Fibroblast of lung (primary cell): Measurements from ENCODE around the gene AP1AR. TPM values are rescaled to one million over a fixed set of nuclear protein-coding genes. Genes with fewer than 3 reads are reported as not detected.

Experiments
- DNase-seq, 2 donors: peaks; one replicate each; pipeline versions ENCODE4 v3.0.0 to v3.0.0-alpha.2; 2010; ENCODE audit warnings: low read depth in 2 of 2
- H2AFZ ChIP-seq: 2 replicates; pipeline ENCODE4 v1.5.1; 2012; ENCODE audit warnings: low read length, control low read depth, inconsistent platforms
- H3K27ac ChIP-seq: 2 replicates; pipeline ENCODE4 v1.5.1; 2011; ENCODE audit warnings: low read length, control low read depth; ENCODE audit not compliant: insufficient read depth
- H3K27me3 ChIP-seq: 2 replicates; pipeline ENCODE4 v1.5.1; 2011; ENCODE audit warnings: mild to moderate bottlenecking, low read length; ENCODE audit not compliant: control insufficient read depth, insufficient read depth
- H3K36me3 ChIP-seq: 2 replicates; pipeline ENCODE4 v1.5.1; 2011; ENCODE audit warnings: low read length; ENCODE audit not compliant: control insufficient read depth, insufficient read depth
- H3K4me1 ChIP-seq: 2 replicates; pipeline ENCODE4 v1.5.1; 2011; ENCODE audit warnings: low read length; ENCODE audit not compliant: control insufficient read depth, insufficient read depth; ENCODE audit errors: extremely low read depth
- H3K4me2 ChIP-seq: 2 replicates; pipeline ENCODE4 v1.5.1; 2011; ENCODE audit warnings: low read length, control low read depth; ENCODE audit not compliant: insufficient read depth; ENCODE audit errors: extremely low read depth
- H3K4me3 ChIP-seq, 4 experiments: fragments of 200-600 bp in 1 of 4; sonication (generic) in 1 of 4; replicated peaks in 1 of 4; 2 replicates each; pipeline ENCODE4 v1.5.1; 2011 to 2016; ENCODE audit warnings: low read length in 4 of 4, low read depth in 3 of 4, mild to moderate bottlenecking in 3 of 4, control low read depth in 2 of 4, inconsistent platforms in 1 of 4, mixed read lengths in 1 of 4; ENCODE audit not compliant: insufficient read depth in 1 of 4; ENCODE audit errors: control extremely low read depth in 1 of 4
- H3K79me2 ChIP-seq: 2 replicates; pipeline ENCODE4 v1.5.1; 2012; ENCODE audit warnings: mild to moderate bottlenecking, low read length, inconsistent platforms; ENCODE audit not compliant: control insufficient read depth, insufficient read depth
- H3K9ac ChIP-seq: 2 replicates; pipeline ENCODE4 v1.5.1; 2011; ENCODE audit warnings: mild to moderate bottlenecking, low read length, control low read depth; ENCODE audit not compliant: insufficient read depth
- H3K9me3 ChIP-seq: 2 replicates; pipeline ENCODE4 v1.5.1; 2012; ENCODE audit warnings: low read depth, low read length; ENCODE audit not compliant: control insufficient read depth, insufficient read depth
- H4K20me1 ChIP-seq: 2 replicates; pipeline ENCODE4 v1.5.1; 2011; ENCODE audit warnings: low read length; ENCODE audit not compliant: control insufficient read depth, insufficient read depth; ENCODE audit errors: extremely low read depth
- EZH2 ChIP-seq: IDR thresholded peaks from 2 replicates; pipeline ENCODE4 v1.5.1; 2012; ENCODE audit warnings: low read length, control low read depth, mild to moderate bottlenecking; ENCODE audit errors: missing control alignments
- polyA plus RNA-seq, 2 donors: library from polyadenylated mRNA; depleted of rRNA in 1 of 2; stranded (reverse) in 1 of 2; unstranded in 1 of 2; fragments of >200 nt; gene quantifications; 2 replicates each; pipeline ENCODE4 v1.2.1, GENCODE V29; 2011 to 2012; ENCODE audit warnings: missing spikeins in 1 of 2
- total RNA-seq: library from RNA; depleted of rRNA; stranded (reverse); fragments of >200 nt; gene quantifications from 2 replicates; pipeline ENCODE4 v1.2.1, GENCODE V29; 2014
- TF ChIP-seq, protein P1 (sequence below), 2 donors: IDR thresholded peaks in 1 of 2; conservative IDR thresholded peaks in 1 of 2; 1 replicate in 1 of 2; 2 replicates in 1 of 2; pipeline ENCODE4 v1.5.1; 2011 to 2012; ENCODE audit warnings: low read length in 2 of 2, control low read depth in 1 of 2, inconsistent platforms in 1 of 2, low read depth in 1 of 2, mild to moderate bottlenecking in 1 of 2

AP1AR gene
- total and polyA plus RNA-seq, 2 donors (not counting 1 experiment from before 2014, with no cell fraction given): 8.4 to 30.9 TPM

DNA sequence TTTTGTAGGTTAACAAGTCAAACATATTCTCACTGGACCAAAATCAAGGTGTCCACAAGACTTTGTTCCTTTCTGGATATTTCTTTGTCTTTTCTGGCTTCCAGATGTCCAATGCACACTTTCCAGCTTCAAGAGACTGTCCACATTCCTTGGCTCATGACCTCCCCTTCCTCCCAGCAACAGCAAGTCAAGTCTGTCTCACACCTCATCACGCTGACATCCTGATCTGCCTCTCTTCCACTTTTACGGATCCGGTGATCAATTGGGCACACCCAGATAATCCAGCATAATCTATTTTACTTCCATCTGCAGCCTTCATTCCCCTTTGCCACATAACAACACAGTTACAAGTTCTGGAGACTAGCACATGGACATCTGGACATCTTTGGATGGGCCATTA lies 44.5 kb downstream of the AP1AR start:
- no peak overlapping the region for H3K4me3 ChIP-seq
- H3K9ac ChIP-seq: no peak overlapping the region
- no peak overlapping the region for H3K4me2 ChIP-seq
- no peaks in the 10 kb centered on the region for H3K9me3 ChIP-seq
- H3K4me1 ChIP-seq: peaks cover under 1% of the 10 kb centered on the region
- H3K36me3 ChIP-seq: no peaks in the 10 kb centered on the region
- H3K27ac ChIP-seq: no peak overlapping the region
- no peaks in the 10 kb centered on the region for H4K20me1 ChIP-seq
- TF ChIP-seq EZH2: no peak
- TF ChIP-seq, protein P1, sequence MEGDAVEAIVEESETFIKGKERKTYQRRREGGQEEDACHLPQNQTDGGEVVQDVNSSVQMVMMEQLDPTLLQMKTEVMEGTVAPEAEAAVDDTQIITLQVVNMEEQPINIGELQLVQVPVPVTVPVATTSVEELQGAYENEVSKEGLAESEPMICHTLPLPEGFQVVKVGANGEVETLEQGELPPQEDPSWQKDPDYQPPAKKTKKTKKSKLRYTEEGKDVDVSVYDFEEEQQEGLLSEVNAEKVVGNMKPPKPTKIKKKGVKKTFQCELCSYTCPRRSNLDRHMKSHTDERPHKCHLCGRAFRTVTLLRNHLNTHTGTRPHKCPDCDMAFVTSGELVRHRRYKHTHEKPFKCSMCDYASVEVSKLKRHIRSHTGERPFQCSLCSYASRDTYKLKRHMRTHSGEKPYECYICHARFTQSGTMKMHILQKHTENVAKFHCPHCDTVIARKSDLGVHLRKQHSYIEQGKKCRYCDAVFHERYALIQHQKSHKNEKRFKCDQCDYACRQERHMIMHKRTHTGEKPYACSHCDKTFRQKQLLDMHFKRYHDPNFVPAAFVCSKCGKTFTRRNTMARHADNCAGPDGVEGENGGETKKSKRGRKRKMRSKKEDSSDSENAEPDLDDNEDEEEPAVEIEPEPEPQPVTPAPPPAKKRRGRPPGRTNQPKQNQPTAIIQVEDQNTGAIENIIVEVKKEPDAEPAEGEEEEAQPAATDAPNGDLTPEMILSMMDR (conservative IDR thresholded peaks at IDR 0.05 in 1 of 2, IDR thresholded peaks at IDR 0.05 in 1 of 2; ENCODE audit: low read depth in 1 of 2, low read length in 2 of 2): no peak
- H3K79me2 ChIP-seq: no peaks in the 10 kb centered on the region
- no peak for DNase-seq
- H2AFZ ChIP-seq: no peak overlapping the region
- no peaks in the 10 kb centered on the region for H3K27me3 ChIP-seq

DNA sequence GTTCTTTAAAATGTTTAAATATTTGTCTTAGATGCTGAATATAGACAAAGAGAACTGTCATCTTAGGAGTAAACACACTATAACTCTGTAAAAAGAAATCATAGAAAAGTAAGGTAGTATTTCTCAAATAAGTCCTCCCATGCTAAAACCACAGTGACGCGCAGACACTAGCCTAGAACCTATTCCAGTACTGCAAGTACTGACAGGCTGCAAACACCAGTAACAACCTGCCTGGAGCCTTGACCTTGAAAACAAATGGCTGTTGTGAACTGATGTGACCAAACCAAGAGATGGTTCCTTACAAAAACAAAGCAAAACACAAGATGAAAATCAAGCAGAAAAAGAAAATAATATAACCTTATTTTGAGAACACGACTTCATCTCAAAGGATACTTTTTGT lies 45.6 kb downstream of the AP1AR start:
- no peak overlapping the region for H3K4me2 ChIP-seq
- no peak overlapping the region for H2AFZ ChIP-seq
- H3K9ac ChIP-seq: no peak overlapping the region
- no peaks in the 10 kb centered on the region for H3K9me3 ChIP-seq
- no peaks in the 10 kb centered on the region for H3K79me2 ChIP-seq
- no peaks in the 10 kb centered on the region for H3K36me3 ChIP-seq
- no peak for DNase-seq
- no peaks in the 10 kb centered on the region for H3K27me3 ChIP-seq
- H3K27ac ChIP-seq: no peak overlapping the region
- H4K20me1 ChIP-seq: no peaks in the 10 kb centered on the region
- TF ChIP-seq, protein P1 (conservative IDR thresholded peaks at IDR 0.05 in 1 of 2, IDR thresholded peaks at IDR 0.05 in 1 of 2; ENCODE audit: low read depth in 1 of 2, low read length in 2 of 2): no peak
- TF ChIP-seq EZH2: no peak
- no peak overlapping the region for H3K4me3 ChIP-seq
- no peaks in the 10 kb centered on the region for H3K4me1 ChIP-seq

DNA sequence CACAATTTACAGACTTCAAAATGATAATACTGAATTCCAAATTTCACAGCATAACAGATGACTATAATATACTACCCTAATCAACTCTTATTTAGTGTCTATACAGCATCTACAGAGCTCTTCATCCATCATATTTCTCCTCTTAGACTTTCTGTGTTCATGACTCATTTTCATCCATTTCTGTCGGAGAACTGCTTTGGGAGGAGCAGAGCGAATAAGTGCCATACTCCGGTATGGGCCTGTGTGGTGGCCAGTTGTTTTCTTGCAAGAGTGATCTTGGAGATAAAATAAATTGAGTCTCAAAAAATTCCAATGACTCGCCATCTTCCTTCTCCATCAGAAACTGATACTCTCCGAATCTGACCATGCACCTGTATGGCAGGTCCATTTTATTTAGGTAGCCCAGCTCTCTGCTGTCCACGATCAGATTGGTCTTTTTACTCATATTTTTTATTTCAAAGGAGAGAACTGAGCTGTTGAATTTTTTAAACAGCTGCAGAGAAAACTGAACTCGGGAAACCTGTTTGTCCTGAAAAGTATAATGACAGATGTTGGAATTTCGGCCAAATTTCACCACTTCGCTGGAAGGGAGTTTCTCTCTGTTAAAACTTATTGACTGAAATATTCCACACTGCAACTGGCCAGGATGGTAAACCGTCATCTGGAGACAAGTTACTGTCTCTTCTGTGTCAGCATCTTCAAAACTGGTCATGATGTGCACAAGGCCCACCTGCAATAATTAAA lies 46.3 kb downstream of the AP1AR start:
- no peaks in the 10 kb centered on the region for H3K4me1 ChIP-seq
- H2AFZ ChIP-seq: no peak overlapping the region
- H3K27ac ChIP-seq: no peak overlapping the region
- no peaks in the 10 kb centered on the region for H3K9me3 ChIP-seq
- H3K79me2 ChIP-seq: no peaks in the 10 kb centered on the region
- no peak for DNase-seq
- no peak overlapping the region for H3K4me3 ChIP-seq
- no peaks in the 10 kb centered on the region for H3K36me3 ChIP-seq
- no peak overlapping the region for H3K9ac ChIP-seq
- no peaks in the 10 kb centered on the region for H4K20me1 ChIP-seq
- H3K4me2 ChIP-seq: no peak overlapping the region
- H3K27me3 ChIP-seq: no peaks in the 10 kb centered on the region
- TF ChIP-seq, protein P1 (conservative IDR thresholded peaks at IDR 0.05 in 1 of 2, IDR thresholded peaks at IDR 0.05 in 1 of 2; ENCODE audit: low read depth in 1 of 2, low read length in 2 of 2): no peak
- TF ChIP-seq EZH2: no peak
